ENCODE data around the gene OSBPL1A.
"Not testable (repeated sequence)": the region's sequence is repeated elsewhere in the genome, so short reads cannot be mapped to it uniquely, and the experiment has no call there.

- TF ChIP-seq PBX3 (IDR thresholded peaks at IDR 0.05; ENCODE audit: insufficient replicate concordance, low read depth, low read length); JUNB (IDR thresholded peaks at IDR 0.05); CREB1 (IDR thresholded peaks at IDR 0.05; ENCODE audit: low read depth); MLLT1 (IDR thresholded peaks at IDR 0.05); SUPT20H (IDR thresholded peaks at IDR 0.05; ENCODE audit: borderline replicate concordance, control insufficient read depth, low read depth, low read length); ATF3 (IDR thresholded peaks at IDR 0.05; ENCODE audit: borderline replicate concordance, extremely low read depth, low read depth, low read length); SP1 (IDR thresholded peaks at IDR 0.05; ENCODE audit: low read depth, low read length); POLR2A (IDR thresholded peaks at IDR 0.05; ENCODE audit: low read depth, low read length); CTCF (IDR thresholded peaks at IDR 0.05 in 2 of 3, conservative IDR thresholded peaks at IDR 0.05 in 1 of 3; ENCODE audit: control insufficient read depth in 2 of 3, extremely low read depth in 1 of 3, insufficient read depth in 1 of 3, low read depth in 3 of 3, low read length in 3 of 3); POLR2AphosphoS5 (IDR thresholded peaks at IDR 0.05; ENCODE audit: low read length); SIX5 (IDR thresholded peaks at IDR 0.05; ENCODE audit: low read depth, low read length, severe bottlenecking); SREBF1 (IDR thresholded peaks at IDR 0.05; ENCODE audit: low read length); CBFB (IDR thresholded peaks at IDR 0.05; ENCODE audit: low read depth); EZH2 (IDR thresholded peaks at IDR 0.05; ENCODE audit: borderline replicate concordance, control insufficient read depth, low read depth, low read length): not testable (repeated sequence)
Observed at GRCh38 chr18:24376531-24376930, 21.1 kb downstream of the OSBPL1A start.
